K562 (cell line): ENCODE results near the gene SNPH.

Source experiments
- MNT ChIP-seq, 2 experiments: fragments of 450-650 bp; conservative IDR thresholded peaks; 2 replicates each; pipeline ENCODE4 v1.6.1; 2017; ENCODE audit warnings: mild to moderate bottlenecking in 2 of 2, moderate library complexity in 2 of 2
- NFIC ChIP-seq: fragments of 450-650 bp; IDR thresholded peaks from 2 replicates; pipeline ENCODE4 v1.6.1; 2017; ENCODE audit warnings: mild to moderate bottlenecking, inconsistent platforms
- POLR2AphosphoS2 ChIP-seq: IDR thresholded peaks from 2 replicates; pipeline ENCODE4 v1.6.1; 2012; ENCODE audit warnings: low read length, improper control_type of control experiment
- POLR2AphosphoS5 ChIP-seq: IDR thresholded peaks from 2 replicates; pipeline ENCODE4 v1.6.1; 2011; ENCODE audit warnings: mild to moderate bottlenecking, low read depth, low read length, moderate library complexity; ENCODE audit not compliant: control insufficient read depth, insufficient read depth
- POLR3G ChIP-seq: IDR thresholded peaks from 2 replicates; pipeline ENCODE4 v1.6.1; 2011; ENCODE audit not compliant: insufficient read length, insufficient replicate concordance; ENCODE audit errors: extremely low read depth
- SP2 ChIP-seq: IDR thresholded peaks from 2 replicates; pipeline ENCODE4 v1.6.1; 2011; ENCODE audit warnings: mild to moderate bottlenecking, low read depth, low read length, moderate library complexity; ENCODE audit not compliant: poor library complexity, severe bottlenecking; ENCODE audit errors: extremely low read depth
- TCF7 ChIP-seq: sonication (generic); IDR thresholded peaks from 2 replicates; pipeline ENCODE4 v1.6.1; 2016; ENCODE audit warnings: antibody characterized with exemption, borderline replicate concordance
- USF1 ChIP-seq: sonication (generic); formaldehyde crosslinking; IDR thresholded peaks from 2 replicates; pipeline ENCODE4 v1.9.0; 2022; ENCODE audit warnings: mild to moderate bottlenecking, missing genetic modification reagents
- USF2 ChIP-seq: sonication (generic); formaldehyde crosslinking; IDR thresholded peaks from 2 replicates; pipeline ENCODE4 v1.5.0; 2020; ENCODE audit warnings: missing genetic modification reagents
- ZNF140 ChIP-seq: fragments of 250-450 bp; sonication (Bioruptor Pico); IDR thresholded peaks from 2 replicates; pipeline ENCODE4 v1.8.0; 2021; ENCODE audit warnings: moderate library complexity, mild to moderate bottlenecking, inconsistent platforms
- ZNF668 ChIP-seq: fragments of 250-450 bp; sonication (Bioruptor Pico); IDR thresholded peaks from 2 replicates; pipeline ENCODE4 v1.8.0; 2022; ENCODE audit warnings: mild to moderate bottlenecking, inconsistent platforms
- TF ChIP-seq, protein P1 (sequence below): IDR thresholded peaks from 2 replicates; pipeline ENCODE4 v1.6.1; 2011; ENCODE audit warnings: borderline replicate concordance, low read depth, mild to moderate bottlenecking, moderate library complexity, low read length; ENCODE audit not compliant: insufficient read depth, poor library complexity, severe bottlenecking

DNA sequence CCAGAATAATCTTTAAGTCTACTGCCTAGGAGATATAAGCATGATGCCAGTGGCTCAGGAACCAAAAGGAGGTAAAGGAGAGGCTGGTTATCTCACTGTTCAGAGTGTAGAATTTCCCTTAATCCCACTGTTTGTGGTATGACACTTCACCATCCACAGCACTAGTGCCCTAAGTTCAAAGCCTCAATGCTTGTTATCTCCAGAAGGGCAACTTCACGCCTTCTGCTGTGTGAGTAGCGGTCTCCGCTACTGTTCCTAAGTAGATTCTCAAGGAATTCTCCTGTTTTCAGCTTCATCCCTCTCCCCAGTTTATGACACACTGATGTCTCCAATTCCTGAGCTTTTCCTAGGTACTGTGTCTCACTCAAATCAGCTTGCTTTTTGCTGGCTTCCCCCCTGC is 13.7 kb upstream of the SNPH start:
- TF ChIP-seq USF1 (CRISPR knock-in tag) = no peak
- no peak for TF ChIP-seq POLR2AphosphoS5
- no peak for TF ChIP-seq NFIC
- TF ChIP-seq, protein P1, sequence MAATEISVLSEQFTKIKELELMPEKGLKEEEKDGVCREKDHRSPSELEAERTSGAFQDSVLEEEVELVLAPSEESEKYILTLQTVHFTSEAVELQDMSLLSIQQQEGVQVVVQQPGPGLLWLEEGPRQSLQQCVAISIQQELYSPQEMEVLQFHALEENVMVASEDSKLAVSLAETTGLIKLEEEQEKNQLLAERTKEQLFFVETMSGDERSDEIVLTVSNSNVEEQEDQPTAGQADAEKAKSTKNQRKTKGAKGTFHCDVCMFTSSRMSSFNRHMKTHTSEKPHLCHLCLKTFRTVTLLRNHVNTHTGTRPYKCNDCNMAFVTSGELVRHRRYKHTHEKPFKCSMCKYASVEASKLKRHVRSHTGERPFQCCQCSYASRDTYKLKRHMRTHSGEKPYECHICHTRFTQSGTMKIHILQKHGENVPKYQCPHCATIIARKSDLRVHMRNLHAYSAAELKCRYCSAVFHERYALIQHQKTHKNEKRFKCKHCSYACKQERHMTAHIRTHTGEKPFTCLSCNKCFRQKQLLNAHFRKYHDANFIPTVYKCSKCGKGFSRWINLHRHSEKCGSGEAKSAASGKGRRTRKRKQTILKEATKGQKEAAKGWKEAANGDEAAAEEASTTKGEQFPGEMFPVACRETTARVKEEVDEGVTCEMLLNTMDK = no peak
- TF ChIP-seq USF2 (CRISPR knock-in tag) = no peak
- no peak for TF ChIP-seq ZNF140 (CRISPR knock-in tag)
- no peak for TF ChIP-seq POLR2AphosphoS2
- TF ChIP-seq MNT (conservative IDR thresholded peaks at IDR 0.05) = no peak
- TF ChIP-seq TCF7 = no peak
- no peak for TF ChIP-seq POLR3G
- no peak for TF ChIP-seq ZNF668
- no peak for TF ChIP-seq SP2
